GM18519 (cell line): ENCODE measurements around the gene TTYH3.

Experiments
- ATAC-seq: cut with Tn5 transposase; IDR thresholded peaks from one replicate; pipeline ENCODE4 v1.9.1; 2021; ENCODE audit warnings: mild to moderate bottlenecking, moderate library complexity; ENCODE audit not compliant: unreplicated experiment, low FRiP score

Gene TTYH3

GRCh38 chr7:2701424-2701823 is 69.6 kb downstream of the TTYH3 start:
- no peak for ATAC-seq

GRCh38 chr7:2701832-2702593 is 70.2 kb downstream of the TTYH3 start:
- ATAC-seq, result no peak

- ATAC-seq, result no peak
Observed at GRCh38 chr7:2702594-2702957, 70.8 kb downstream of the TTYH3 start.

GRCh38 chr7:2705371-2706096 is 73.7 kb downstream of the TTYH3 start:
- ATAC-seq, result no peak

- ATAC-seq, result no peak
Observed at GRCh38 chr7:2706685-2707126, 74.9 kb downstream of the TTYH3 start.

- no peak for ATAC-seq
Observed at GRCh38 chr7:2707481-2707880, 75.7 kb downstream of the TTYH3 start.

- no peak for ATAC-seq
Observed at GRCh38 chr7:2708041-2708440, 76.3 kb downstream of the TTYH3 start.

GRCh38 chr7:2708547-2709310 is 76.9 kb downstream of the TTYH3 start:
- ATAC-seq, result no peak

GRCh38 chr7:2709553-2710285 is 77.9 kb downstream of the TTYH3 start:
- peak; percentile 67 for ATAC-seq

- ATAC-seq, result no peak
Observed at GRCh38 chr7:2710286-2710655, 78.5 kb downstream of the TTYH3 start.

GRCh38 chr7:2710901-2711551 is 79.2 kb downstream of the TTYH3 start:
- ATAC-seq, result no peak

- ATAC-seq, result no peak
Observed at GRCh38 chr7:2711895-2712675, 80.3 kb downstream of the TTYH3 start.

GRCh38 chr7:2713370-2713769 is 81.6 kb downstream of the TTYH3 start:
- no peak for ATAC-seq

GRCh38 chr7:2713978-2714377 is 82.2 kb downstream of the TTYH3 start:
- no peak for ATAC-seq
